GM23338 (cell line): ENCODE results near the gene NTM. TPM values are rescaled to one million over a fixed set of nuclear protein-coding genes. Genes with fewer than 3 reads are reported as not detected.

ENCODE experiments used
- ATAC-seq: fragments of 200-7000 bp; cut with Tn5 transposase; 3 replicates; pipeline ENCODE4 v1.9.1; 2020
- DNase-seq: peaks from one replicate; pipeline ENCODE4 v3.0.0-alpha.2; 2015; ENCODE audit warnings: low spot score
- H2AFZ ChIP-seq: fragments of 200-600 bp; sonication (generic); 2 replicates; pipeline ENCODE4 v1.8.0; 2016; ENCODE audit warnings: antibody characterized with exemption, mild to moderate bottlenecking, moderate library complexity
- H3F3A ChIP-seq: fragments of 200-600 bp; sonication (generic); replicated peaks from 2 replicates; pipeline ENCODE4 v1.8.0; 2017; ENCODE audit warnings: antibody characterized with exemption, mixed run types, low read depth
- H3K27ac ChIP-seq: fragments of 200-600 bp; sonication (generic); 2 replicates; pipeline ENCODE4 v1.6.1; 2016; ENCODE audit warnings: low read depth
- H3K27me3 ChIP-seq: fragments of 200-600 bp; sonication (generic); 2 replicates; pipeline ENCODE4 v1.8.0; 2016; ENCODE audit warnings: mild to moderate bottlenecking, mixed run types, moderate library complexity; ENCODE audit not compliant: insufficient read depth
- H3K36me3 ChIP-seq: fragments of 200-600 bp; sonication (generic); 2 replicates; pipeline ENCODE4 v1.8.0; 2016; ENCODE audit warnings: mild to moderate bottlenecking; ENCODE audit not compliant: insufficient read depth
- H3K4me1 ChIP-seq: fragments of 200-600 bp; sonication (generic); 2 replicates; pipeline ENCODE4 v1.8.0; 2016; ENCODE audit warnings: mild to moderate bottlenecking, moderate library complexity; ENCODE audit not compliant: insufficient read depth
- H3K4me2 ChIP-seq: fragments of 200-600 bp; sonication (generic); 2 replicates; pipeline ENCODE4 v1.7.1; 2017; ENCODE audit warnings: mixed run types
- H3K4me3 ChIP-seq: fragments of 200-600 bp; sonication (generic); 2 replicates; pipeline ENCODE4 v1.6.1; 2016; ENCODE audit warnings: mixed run types
- H3K79me2 ChIP-seq: fragments of 200-600 bp; sonication (generic); replicated peaks from 2 replicates; pipeline ENCODE4 v1.8.0; 2017; ENCODE audit warnings: mild to moderate bottlenecking; ENCODE audit not compliant: insufficient read depth
- H3K9me2 ChIP-seq: fragments of 200-600 bp; sonication (generic); 2 replicates; pipeline ENCODE4 v1.8.0; 2017; ENCODE audit not compliant: insufficient read depth
- H4K20me1 ChIP-seq: fragments of 200-600 bp; sonication (generic); replicated peaks from 2 replicates; pipeline ENCODE4 v1.8.0; 2017; ENCODE audit warnings: mild to moderate bottlenecking; ENCODE audit not compliant: insufficient read depth
- H3K27ac Mint-ChIP-seq: 2 replicates; pipeline ENCODE4 v1.8.0; 2020; ENCODE audit warnings: inconsistent platforms, mild to moderate bottlenecking, moderate library complexity, mixed read lengths
- H3K27me3 Mint-ChIP-seq: 3 replicates; pipeline ENCODE4 v1.8.0; 2022; ENCODE audit warnings: low read depth, mild to moderate bottlenecking, moderate library complexity, mixed read lengths, inconsistent platforms; ENCODE audit not compliant: insufficient read depth, poor library complexity
- H3K36me3 Mint-ChIP-seq: 3 replicates; pipeline ENCODE4 v1.8.0; 2021; ENCODE audit warnings: low read depth, mild to moderate bottlenecking, inconsistent platforms, moderate library complexity, mixed read lengths
- H3K4me1 Mint-ChIP-seq: 3 replicates; pipeline ENCODE4 v1.8.0; 2020; ENCODE audit warnings: mild to moderate bottlenecking, inconsistent platforms, mixed read lengths
- H3K4me3 Mint-ChIP-seq: 3 replicates; pipeline ENCODE4 v1.8.0; 2021; ENCODE audit warnings: moderate library complexity, mild to moderate bottlenecking, inconsistent platforms, mixed read lengths
- H3K9me3 Mint-ChIP-seq: 3 replicates; pipeline ENCODE4 v1.8.0; 2020; ENCODE audit warnings: moderate library complexity, mild to moderate bottlenecking, inconsistent platforms, mixed read lengths
- CREB1 ChIP-seq: fragments of 250-450 bp; sonication (Bioruptor Pico); IDR thresholded peaks from 2 replicates; pipeline ENCODE4 v1.5.0; 2020; ENCODE audit warnings: low read depth, mild to moderate bottlenecking, moderate library complexity
- CTCF ChIP-seq, 2 experiments: fragments of 200-600 bp in 1 of 2; sonication (generic) in 1 of 2; conservative IDR thresholded peaks; 2 replicates each; pipeline versions ENCODE4 v1.5.1 to v1.6.1; 2016 to 2017; ENCODE audit warnings: antibody characterized with exemption in 2 of 2, low read depth in 2 of 2, mild to moderate bottlenecking in 2 of 2, moderate library complexity in 1 of 2
- ETS1 ChIP-seq: IDR thresholded peaks from 2 replicates; pipeline ENCODE4 v1.6.1; 2016; ENCODE audit warnings: antibody characterized with exemption
- EZH2 ChIP-seq: fragments of 200-600 bp; sonication (generic); IDR thresholded peaks from one replicate; pipeline ENCODE4 v1.8.0; 2017; ENCODE audit warnings: antibody characterized with exemption, mild to moderate bottlenecking, low read depth; ENCODE audit not compliant: unreplicated experiment
- JUNB ChIP-seq: IDR thresholded peaks from one replicate; pipeline ENCODE4 v1.6.1; 2016; ENCODE audit warnings: antibody characterized with exemption; ENCODE audit not compliant: unreplicated experiment
- NANOG ChIP-seq: IDR thresholded peaks from 2 replicates; pipeline ENCODE4 v1.6.1; 2016; ENCODE audit warnings: antibody characterized with exemption, borderline replicate concordance
- POLR2AphosphoS5 ChIP-seq: IDR thresholded peaks from 2 replicates; pipeline ENCODE4 v1.6.1; 2016; ENCODE audit warnings: antibody characterized with exemption, low read depth
- REST ChIP-seq: IDR thresholded peaks from one replicate; pipeline ENCODE4 v1.6.1; 2018; ENCODE audit warnings: antibody characterized with exemption; ENCODE audit not compliant: unreplicated experiment
- STAT1 ChIP-seq: IDR thresholded peaks from one replicate; pipeline ENCODE4 v1.6.1; 2016; ENCODE audit warnings: antibody characterized with exemption; ENCODE audit not compliant: unreplicated experiment
- ZNF114 ChIP-seq: fragments of 250-450 bp; sonication (Bioruptor Pico); IDR thresholded peaks from 2 replicates; pipeline ENCODE4 v1.5.0; 2020; ENCODE audit warnings: mild to moderate bottlenecking, moderate library complexity
- ZNF331 ChIP-seq: fragments of 250-450 bp; sonication (Bioruptor Pico); IDR thresholded peaks from 2 replicates; pipeline ENCODE4 v1.5.0; 2020; ENCODE audit warnings: low read depth, mild to moderate bottlenecking, moderate library complexity
- ZNF462 ChIP-seq: fragments of 250-450 bp; sonication (Bioruptor Pico); IDR thresholded peaks from 2 replicates; pipeline ENCODE4 v1.5.0; 2020; ENCODE audit warnings: mild to moderate bottlenecking, moderate library complexity
- polyA plus RNA-seq: library from polyadenylated mRNA; unstranded; fragments of >200 nt; fragmentation: Nextera tagmentation; extraction: Ambion mirVana; gene quantifications from 2 replicates; pipeline ENCODE4 v1.2.1, GENCODE V29; 2016
- total RNA-seq: library from RNA; depleted of rRNA; stranded (reverse); fragments of >200 nt; shearing (Covaris generic); gene quantifications from 2 replicates; pipeline ENCODE4 v1.2.3, GENCODE V29; 2014

NTM gene
- total and polyA plus RNA-seq, 2 experiments from 2014 or later = 10.6 to 14.6 TPM

- TF ChIP-seq ZNF462 (CRISPR knock-in tag) (no peak), NANOG (no peak), JUNB (no peak)
Measured at GRCh38 chr11:132093536-132094259, 723.3 kb downstream of the NTM start (continued).

- Histone ChIP-seq H3K36me3 (no peaks in the 10 kb centered on the region), H3K9me2 (peaks cover 7% of the 10 kb centered on the region; the same call in 1 of the 2 replicates), H3K27me3 (no peaks in the 10 kb centered on the region), H3K4me3 (no peak overlapping the region), H3K27ac (no peak overlapping the region), H3K4me2 (no peak overlapping the region), H3K4me1 (no peaks in the 10 kb centered on the region), H2AFZ (no peak overlapping the region), H4K20me1 (no peaks in the 10 kb centered on the region), H3F3A (no peaks in the 10 kb centered on the region), H3K79me2 (no peaks in the 10 kb centered on the region)
- Mint-ChIP-seq H3K4me1 (peaks cover 5% of the 10 kb centered on the region), H3K9me3 (peaks cover under 1% of the 10 kb centered on the region; the same call in 1 of the 3 replicates), H3K27me3 (no peaks in the 10 kb centered on the region), H3K36me3 (peaks cover under 1% of the 10 kb centered on the region; the same call in 2 of the 3 replicates), H3K4me3 (no peak overlapping the region), H3K27ac (no peak overlapping the region)
- no peak for DNase-seq
- no peak for ATAC-seq
- TF ChIP-seq CREB1 (CRISPR knock-in tag) (no peak), REST (no peak), ZNF331 (no peak), ZNF114 (no peak), POLR2AphosphoS5 (no peak), NANOG (no peak), EZH2 (no peak), ETS1 (no peak), STAT1 (no peak), JUNB (no peak), CTCF (conservative IDR thresholded peaks at IDR 0.05; ENCODE audit: low read depth in 2 of 2) (no peak)
Measured at GRCh38 chr11:132094598-132094997, 724.2 kb downstream of the NTM start.
